GM18909 (cell line): Measurements from ENCODE around the gene SNX4.
"Not testable (repeated sequence)": the region's sequence is repeated elsewhere in the genome, so short reads cannot be mapped to it uniquely, and the experiment has no call there.

Experiments used
- ATAC-seq: cut with Tn5 transposase; IDR thresholded peaks from one replicate; pipeline ENCODE4 v1.9.1; 2021; ENCODE audit warnings: mild to moderate bottlenecking; ENCODE audit not compliant: unreplicated experiment, poor library complexity

SNX4 gene

DNA sequence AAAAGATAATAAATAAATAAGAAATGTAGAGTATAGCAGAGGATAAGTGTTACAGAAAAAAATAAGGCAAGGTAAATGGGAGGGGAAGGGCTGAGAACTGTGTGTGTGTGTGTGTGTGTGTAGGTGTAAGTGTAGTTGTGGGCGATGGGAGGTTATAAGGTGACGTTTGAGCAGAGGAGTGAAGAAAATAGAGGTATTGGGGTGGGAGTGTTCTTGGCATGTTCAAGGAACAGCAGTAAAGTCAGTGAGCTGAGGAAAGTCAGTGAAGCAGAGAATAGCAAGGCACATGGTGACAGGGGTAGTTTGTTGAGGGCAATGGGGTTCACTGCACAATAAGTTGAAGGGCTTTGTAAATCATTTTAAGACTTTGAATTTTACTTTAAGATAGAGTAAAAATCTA is 113.9 kb downstream of the SNX4 start:
- no peak for ATAC-seq

DNA sequence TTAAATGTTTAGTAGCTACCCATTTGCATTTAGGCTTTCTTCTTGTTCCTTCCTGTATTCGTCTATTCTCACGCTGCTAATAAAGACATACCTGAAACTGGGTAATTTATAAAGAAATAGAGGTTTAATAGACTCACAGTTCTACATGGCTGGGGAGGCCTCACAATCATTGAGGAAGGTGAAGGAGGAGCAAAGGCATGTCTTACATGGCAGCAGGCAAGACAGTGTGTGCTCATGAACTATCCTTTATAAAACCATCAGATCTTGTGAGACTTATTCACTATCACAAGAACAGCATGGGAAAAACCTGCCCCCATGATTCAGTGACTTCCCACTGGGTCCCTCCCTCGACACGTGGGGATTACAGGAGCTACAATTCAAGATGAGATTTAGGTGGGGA is 114.5 kb downstream of the SNX4 start:
- ATAC-seq, result not testable (repeated sequence)

DNA sequence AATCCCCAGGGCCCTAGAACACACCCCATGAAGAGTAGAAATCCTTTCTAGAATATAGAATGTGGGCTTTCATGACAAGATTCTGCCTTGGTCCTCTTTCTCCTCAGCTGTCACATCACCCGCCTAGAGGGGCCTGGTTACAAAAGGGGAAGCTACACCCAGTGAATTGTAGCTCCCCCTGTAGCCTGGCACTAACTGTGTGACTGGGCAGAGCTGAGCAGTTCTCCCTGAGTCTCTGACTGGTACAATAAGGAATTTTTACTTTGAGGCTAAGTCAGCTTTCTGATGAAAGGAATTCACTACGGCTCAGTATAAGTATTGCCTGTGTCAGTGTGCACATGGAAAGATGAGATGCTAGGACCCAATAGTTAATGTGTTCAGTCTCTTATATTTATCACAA is 116.2 kb downstream of the SNX4 start:
- ATAC-seq, result no peak

DNA sequence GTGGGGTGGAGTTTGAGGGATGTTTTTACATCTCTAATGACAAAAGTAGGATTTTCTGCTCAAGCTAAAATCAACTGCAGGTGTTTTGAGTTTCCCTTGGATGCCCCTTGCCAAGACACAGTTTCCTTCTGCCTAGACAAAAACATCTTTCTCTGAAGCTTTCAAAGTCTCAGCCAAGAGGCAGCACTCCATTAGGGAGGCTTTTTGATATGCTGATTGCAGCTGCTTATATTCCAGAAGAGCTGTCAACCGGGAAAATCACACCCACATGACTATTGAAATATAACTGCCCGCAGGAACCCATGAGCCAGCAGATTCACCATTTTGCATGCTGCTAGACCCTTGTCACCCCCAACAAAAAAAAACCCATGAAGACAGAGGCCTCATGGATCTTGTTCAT is 117.4 kb downstream of the SNX4 start:
- no peak for ATAC-seq

DNA sequence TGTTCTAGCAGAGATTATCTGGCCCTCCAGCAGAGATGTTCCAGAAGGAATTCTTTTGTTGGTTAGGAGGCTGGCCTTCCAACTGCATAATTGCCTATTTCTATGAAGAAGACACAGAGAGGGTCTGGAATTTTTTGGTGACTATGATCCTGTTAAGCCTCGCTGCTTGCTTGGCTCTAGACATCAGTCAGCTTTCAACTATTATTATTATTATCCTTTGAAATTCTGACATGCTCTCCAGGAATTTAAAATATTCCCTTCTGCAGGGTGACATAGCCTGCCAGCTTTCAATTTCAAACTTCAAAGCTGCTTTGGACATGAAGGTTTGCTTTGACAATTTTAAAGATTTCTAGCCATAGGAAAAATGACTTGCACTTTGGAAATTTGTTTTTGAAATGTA is 118.6 kb downstream of the SNX4 start:
- ATAC-seq, result no peak

DNA sequence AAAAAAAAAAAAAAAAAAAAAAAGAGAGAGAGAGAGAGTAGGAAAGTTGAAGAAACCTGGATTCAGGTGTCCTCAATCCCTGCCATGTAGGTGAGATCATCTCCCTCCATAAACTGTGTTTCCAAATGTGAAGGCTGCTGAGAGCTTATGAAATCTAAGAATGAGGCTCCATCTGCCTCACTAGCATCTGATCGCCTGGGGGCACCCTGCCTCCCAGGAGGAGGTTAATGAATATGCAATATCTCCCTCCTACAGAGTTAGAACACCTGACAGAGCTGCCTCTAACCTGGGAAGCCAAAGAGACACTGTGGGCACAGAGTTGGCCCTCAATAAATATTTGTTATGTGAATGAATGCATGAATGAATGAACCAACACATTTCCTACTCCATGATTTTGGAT is 121.0 kb downstream of the SNX4 start:
- no peak for ATAC-seq
